GM19328 (cell line): ENCODE results near the gene ADRB2.
"Not testable (repeated sequence)": the region's sequence is repeated elsewhere in the genome, so short reads cannot be mapped to it uniquely, and the experiment has no call there.

Experiments used
- ATAC-seq: cut with Tn5 transposase; IDR thresholded peaks from one replicate; pipeline ENCODE4 v1.9.1; 2021; ENCODE audit warnings: mild to moderate bottlenecking, moderate library complexity; ENCODE audit not compliant: unreplicated experiment

Gene ADRB2

DNA sequence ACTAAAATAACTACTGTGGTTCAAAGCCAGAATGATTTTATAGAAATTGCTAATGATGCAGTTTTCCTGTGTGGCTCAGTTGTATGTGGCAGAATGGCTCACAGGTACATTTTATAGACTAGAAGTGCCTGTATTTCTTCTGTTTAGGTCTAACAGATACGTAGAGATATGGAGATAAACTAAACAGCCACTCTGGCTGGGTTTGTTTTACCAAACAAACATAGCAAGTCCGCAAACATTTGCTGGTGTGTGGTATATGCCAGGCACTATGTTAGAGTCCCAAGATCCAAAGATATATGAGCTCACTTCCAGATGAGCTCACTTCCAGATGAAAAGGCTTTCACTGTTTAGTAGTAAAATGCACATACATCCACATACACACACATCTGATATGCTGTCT is 24.4 kb downstream of the ADRB2 start:
- ATAC-seq: no peak

DNA sequence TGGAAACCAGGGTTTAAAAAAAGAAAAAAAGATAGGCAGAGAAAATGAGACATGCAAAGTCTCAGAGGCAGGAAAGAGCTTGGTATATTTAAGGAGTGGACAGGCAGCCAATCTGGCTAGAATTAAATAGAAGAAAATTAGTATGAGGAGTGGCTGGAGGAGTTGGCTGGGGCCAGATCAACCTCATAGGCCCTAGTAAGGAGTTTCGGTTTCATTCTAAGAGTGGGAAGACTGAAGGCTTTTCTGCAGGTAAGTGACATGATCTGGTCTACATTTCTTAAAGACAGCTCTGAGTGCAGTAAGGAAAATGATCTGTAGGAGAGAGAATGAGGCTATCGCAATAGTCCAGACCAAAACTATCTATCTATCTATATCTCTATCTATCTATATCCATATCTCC is 27.5 kb downstream of the ADRB2 start:
- no peak for ATAC-seq

DNA sequence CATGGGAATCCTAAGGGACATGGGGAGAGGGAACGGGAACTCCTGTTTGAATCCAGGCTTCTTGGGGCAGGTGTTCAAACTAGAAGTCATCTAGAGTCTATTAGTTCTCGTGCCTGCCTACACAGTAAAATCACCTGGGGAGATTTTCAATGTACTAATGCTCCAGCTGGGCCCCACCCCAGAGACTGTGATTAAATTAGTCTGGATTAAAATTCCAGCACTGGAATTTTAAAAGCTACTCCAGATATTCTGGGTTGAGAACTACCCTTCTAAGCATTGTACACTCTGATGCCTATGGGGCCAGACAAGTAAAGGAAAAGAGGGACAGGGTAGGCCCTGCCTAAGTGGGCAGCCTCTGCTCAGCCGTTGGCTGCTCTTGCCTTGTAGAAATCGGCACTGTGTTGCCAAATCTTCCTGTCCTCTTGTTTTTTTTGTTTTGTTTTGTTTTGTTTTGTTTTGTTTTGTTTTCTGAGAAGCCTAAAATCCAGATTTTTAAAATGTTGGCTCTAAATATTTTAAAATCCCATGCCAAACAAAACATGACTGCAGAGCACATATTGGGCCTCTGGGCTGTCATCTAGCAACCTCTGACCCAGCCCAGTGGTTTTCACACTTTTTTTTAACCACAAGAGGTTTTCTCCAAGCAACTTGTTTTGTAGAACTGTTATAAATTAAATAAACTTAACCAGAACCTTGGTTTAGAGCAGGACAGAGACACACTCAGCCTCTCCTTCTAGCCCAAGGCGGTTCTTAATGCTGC is 29.0 kb downstream of the ADRB2 start:
- ATAC-seq: no peak

DNA sequence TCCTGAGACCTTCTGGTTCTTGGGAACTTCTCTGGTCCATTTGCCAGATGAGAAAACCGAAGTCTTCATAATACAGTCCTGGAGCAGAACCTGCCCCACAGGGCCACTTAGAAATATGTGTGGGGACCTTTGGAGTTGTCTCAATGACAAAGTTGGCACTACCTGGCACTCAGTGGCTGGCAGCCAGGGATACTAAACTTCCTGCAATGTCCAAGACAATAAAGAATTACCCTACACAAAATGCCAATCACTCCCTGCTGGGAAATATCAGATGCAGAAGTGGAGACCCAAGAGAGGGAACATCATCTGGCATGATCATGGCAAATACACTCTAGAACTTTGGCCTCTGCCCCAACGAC is 29.6 kb downstream of the ADRB2 start:
- no peak for ATAC-seq

DNA sequence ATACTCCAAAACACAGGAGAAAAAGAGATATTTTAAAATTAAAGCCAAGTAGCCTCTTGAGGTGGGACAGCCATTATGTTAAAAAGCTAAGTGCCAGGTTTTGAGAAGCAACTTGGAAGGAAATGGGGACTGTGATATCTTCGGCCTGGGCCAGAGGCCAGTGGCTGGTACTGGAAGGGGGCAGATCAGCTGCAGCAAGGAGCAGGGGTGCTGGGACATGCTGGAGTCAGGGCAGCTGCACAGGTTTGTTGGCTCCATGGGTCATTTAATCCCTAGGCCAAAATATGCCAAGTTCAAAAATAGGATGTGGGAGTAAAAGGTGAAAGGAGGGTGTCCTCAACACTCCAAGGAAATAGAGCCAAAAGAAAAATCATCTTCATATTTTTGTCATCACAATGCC is 30.0 kb downstream of the ADRB2 start:
- ATAC-seq: no peak

DNA sequence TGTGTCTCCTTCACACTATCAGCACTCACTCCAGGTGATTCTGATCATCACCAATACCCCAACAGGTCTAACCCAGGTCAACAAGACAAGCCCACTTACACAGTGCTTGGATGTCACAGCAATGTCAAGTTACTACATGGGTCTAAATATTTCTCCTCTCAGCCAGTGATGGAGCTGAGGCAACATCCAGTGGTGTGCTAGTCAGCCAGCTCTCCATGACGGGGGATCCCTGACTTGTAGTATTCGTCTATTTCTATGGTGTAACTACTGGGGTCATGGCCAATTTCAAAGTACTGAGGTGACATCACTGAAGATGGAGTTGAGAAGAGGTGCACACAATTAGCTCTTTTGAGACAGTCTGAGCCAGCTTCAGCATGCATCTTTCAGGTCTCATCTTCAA is 31.1 kb downstream of the ADRB2 start:
- ATAC-seq: no peak

DNA sequence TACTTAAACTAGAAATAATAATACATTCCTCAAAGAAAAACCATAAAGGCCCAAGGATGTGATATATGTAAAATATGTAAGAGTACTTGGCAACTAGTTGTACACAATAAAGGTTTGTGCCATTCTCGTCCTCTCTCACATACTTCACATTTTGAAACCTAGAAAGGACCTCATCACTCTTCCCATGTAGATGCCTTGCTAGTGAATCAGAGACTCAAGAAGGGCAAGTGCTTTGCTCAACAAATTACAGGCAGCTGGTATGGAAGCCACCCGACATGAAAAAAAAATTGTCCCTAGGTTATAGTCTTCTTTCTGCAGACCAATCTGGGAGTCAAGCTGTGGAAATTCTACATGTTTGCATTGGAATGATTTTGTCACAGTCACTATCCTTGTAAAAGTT is 31.7 kb downstream of the ADRB2 start:
- ATAC-seq: no peak

DNA sequence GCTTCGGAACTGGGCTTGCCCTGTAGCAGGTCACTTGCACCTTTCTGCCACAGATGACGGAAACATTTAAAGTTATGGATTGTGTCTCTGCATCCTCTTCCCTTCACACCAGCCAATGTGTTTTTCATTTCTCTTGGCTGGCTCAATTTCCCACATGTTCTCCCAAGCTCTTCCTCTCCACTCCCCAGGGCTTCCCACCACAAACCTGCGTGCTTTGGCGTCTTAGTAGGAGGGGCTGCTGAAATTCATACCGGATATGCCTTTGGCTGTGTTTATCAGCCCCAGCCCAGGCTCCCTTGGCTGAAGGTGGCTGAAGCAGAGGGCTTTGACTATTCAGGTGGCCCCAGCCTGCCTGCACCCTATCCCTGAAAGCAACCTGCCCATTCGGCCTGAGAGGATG is 32.1 kb downstream of the ADRB2 start:
- ATAC-seq: no peak

DNA sequence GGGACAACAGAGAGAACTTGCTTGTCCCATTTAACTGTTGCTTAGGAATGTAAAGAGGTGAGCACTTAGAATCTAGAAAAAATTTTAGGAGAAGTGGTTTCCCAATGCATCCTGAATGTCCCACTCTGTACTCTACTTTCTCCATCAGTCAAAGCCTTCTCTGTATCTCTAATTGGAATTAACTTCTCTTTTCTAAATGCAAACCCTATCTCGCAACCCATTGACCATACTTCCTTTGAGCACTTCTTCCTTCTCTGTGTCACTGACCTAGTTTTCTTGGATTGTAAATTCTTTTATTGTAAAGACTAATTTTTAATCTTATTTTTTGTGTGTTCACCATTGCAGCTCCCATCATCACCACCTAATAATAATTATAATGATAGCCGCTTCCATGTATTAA is 33.3 kb downstream of the ADRB2 start:
- no peak for ATAC-seq

DNA sequence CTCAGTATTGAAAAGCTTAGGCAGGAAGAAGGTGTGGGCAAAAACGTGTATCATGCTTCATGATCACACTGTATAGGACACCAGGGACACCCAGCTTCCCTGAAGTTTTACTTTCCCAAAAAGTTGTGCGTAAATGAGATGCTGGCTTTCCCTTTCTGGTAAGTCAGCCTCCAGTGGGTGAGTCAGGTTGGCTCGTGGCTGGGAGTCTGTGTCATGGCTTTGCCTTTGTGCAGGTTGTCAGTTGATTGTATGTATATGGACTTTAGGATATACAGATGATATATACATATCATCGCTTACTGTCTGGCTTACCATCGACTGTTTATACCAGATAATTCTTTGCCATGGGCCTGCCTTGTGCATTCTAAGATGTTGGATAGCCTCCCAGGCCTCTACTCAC is 34.2 kb downstream of the ADRB2 start:
- no peak for ATAC-seq

DNA sequence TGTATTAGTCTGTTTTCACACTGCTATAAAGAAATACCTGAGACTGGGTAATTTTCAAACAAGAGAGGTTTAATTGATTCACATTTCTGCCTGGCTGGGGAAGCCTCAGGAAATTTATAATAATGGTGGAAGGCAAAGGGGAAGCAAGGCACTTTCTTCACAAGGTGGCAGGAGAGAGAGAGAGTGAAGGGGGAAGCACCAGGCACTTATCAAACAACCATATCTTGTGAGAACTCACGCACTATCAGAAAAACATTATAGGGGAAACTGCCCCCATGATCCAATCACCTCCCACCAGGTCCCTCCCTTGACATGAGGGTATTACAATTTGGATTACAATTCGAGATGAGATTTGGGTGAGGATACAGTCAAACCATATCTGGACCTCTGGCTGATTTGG is 34.7 kb downstream of the ADRB2 start:
- no peak for ATAC-seq

DNA sequence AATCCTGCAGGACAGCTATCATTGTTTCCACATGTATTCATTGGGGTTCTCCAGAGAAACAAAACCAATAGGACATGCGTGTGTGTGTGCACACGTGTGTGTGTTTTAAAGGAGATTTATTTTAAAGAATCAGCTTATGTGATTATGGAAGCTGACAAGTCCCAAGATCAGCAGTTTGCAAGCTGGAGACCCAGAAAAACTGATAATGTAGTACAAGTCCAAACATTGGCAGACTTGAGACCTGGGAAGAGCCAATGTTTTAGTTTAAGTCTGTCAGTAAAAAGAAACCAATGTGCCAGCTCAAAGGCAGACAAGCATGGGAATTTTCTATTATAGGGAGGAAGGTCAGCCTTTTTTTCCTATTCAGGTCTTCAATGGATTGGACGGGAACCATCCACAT is 35.3 kb downstream of the ADRB2 start:
- ATAC-seq: no peak

DNA sequence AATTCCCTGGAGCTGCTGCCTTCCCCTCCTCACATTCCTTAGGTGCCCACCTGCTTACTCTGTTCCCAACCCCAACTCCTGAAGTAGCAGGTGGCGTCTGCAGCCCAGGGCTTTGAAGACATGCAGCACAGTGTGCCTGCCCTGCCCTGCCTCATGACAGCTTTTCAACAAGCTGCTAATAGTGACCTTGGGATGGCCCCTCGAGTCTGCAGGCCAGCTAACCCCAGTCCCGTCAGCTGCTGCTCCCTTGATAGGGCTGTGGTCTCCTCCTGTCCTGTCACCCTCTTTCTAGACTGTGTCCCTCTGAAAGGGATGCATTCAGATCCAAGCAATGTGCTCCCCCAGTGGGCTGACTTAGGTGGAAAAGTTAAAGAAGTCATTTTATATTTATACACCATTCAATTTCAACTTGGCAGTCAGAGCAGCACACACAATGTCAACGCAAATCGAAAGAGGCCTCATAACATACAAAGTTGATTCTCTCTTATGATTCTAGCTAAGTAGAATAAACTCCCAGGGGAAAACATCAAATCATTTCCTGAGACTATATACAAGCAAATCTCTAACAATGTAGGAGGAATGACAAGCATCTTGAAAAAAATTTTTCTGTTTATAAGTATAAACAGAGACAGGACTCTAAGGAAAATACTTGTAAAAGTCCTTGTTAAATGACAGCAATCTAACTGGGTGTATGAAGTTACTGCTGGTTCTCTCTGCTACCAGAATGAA is 37.9 kb downstream of the ADRB2 start:
- no peak for ATAC-seq

DNA sequence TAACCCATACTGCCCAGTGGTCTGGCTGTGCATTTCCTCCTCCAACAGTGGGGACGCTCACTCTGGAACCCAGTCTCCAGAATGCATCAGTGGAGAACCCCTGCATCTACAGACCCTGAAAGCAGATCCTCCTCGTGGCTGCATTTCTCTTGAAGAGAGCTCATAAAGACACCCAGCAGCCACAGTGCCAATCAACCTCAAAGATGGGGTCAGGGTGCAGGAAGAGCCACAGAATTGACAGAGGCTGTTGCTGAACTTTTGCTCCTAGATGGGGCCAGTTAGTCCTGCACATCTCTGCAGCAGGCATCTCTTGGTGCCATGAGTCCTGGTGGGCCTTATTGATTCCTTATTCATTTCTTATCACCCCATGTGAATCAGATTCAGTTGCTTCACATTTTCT is 39.6 kb downstream of the ADRB2 start:
- no peak for ATAC-seq

DNA sequence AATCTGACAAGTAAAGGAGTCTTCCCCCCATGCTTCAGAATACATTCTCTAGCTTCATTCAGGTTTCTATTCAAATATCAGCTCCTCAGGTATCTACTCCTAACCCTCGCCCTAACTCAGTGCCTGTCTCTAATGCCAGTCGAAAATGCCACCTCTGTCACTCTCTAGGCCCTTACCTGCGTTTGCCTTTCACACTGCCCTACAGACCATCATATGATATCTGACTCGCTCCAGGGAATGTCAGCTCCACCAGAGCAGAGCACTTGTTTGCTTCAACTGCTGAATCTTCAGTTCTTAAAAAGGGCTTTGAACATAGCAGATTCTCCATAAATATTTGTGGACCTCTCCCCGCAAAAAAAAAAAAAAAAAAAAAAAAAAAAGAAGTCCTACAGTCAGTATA is 46.7 kb downstream of the ADRB2 start:
- no peak for ATAC-seq

DNA sequence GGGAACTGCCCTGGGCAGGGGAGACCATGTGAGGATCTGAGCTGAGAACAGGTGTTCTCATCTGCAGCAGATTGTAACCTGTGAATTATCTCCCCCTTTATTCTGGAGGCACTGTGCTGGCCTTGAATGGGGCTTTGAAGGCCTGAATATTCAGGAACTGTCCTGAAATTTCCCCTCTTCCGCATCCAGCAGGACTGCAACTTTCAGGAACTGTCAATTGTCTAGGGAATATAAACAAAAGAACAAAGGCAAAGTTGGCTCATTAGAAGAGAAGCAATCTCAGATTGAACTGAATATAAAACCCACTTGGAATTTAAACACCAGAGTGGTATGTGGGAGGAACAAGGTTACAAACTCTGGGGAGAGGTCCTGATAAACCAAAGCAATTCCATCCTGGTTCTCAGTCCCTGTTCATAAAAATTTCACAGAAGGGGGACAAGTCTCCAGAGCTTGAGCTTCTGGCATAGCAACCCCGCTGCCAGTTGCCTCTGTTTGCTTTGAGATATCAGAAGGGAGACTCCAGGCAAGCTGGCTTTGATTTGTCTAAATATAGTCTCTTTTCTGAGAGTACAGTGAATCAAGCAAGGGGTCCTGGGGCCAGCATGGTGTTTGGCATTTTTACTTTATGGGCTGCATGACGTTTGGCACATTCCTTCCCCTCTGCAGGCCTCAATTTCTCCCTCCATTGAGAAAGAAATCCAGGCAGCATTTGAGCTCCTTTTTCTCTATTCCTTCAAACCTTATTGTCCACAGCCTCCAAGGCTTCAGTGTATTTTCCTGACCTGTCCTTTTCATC is 47.5 kb downstream of the ADRB2 start:
- ATAC-seq: no peak

DNA sequence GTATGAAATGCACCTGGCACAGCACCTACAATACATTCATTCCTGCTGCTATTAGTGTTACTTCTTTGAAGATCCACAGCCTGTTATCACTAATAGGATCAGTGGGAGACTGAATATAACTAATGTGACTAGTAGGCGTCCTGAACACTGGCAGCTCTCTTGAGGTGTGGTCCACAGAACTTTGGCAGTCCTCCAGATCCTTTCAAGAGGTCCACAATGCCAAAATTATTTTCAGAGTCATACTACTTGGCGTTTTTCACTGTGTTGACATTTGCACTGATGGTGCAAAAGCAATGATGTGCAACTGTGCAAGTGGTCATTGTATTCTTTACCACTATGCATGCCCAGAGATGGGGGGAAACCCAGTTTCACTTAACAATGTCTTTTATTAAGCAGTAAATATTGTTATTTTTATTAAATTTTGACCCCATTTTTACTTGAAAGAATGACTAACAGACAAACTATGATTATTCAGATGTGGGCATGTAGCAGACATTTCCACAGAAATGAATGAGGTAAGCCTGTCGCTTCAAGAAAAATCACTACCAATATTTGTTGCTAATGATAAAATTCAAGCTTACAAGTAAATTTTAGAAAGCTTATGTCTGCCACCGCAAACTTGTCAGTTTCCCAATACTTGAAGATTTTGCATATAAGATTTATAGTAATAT is 48.9 kb downstream of the ADRB2 start:
- ATAC-seq: no peak

DNA sequence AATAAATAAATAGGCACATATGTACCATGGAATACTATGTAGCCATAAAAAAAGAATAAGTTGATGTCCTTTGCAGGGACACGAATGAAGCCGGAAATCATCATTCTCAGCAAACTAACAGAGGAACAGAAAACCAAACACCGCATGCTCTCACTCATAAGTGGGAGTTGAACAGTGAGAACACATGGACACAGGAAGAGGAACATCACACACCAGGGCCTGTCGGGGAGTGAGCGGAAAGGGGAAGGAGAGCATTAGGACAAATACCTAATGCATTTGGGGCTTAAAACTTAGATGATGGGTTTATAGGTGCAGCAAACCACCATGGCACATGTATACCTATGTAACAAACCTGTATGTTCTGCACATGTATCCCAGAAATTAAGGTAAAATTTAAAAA is 51.0 kb downstream of the ADRB2 start:
- ATAC-seq: not testable (repeated sequence)
